HL-60 (cell line): ENCODE measurements around the gene MACROD2.

ENCODE experiments used
- CTCF ChIP-seq: IDR thresholded peaks from one replicate; pipeline ENCODE4 v1.5.1; 2011; ENCODE audit warnings: low read length, control low read depth, inconsistent platforms; ENCODE audit not compliant: insufficient read depth
- POLR2AphosphoS5 ChIP-seq: IDR thresholded peaks from 2 replicates; pipeline ENCODE4 v1.6.1; 2012; ENCODE audit warnings: low read depth
- REST ChIP-seq: IDR thresholded peaks from 2 replicates; pipeline ENCODE4 v1.6.1; 2012; ENCODE audit warnings: low read depth; ENCODE audit not compliant: insufficient replicate concordance

GRCh38 chr20:15278041-15278440, 1282.7 kb downstream of the MACROD2 start:
- TF ChIP-seq CTCF (no peak), REST (no peak), POLR2AphosphoS5 (no peak)
